Medulla oblongata (tissue), 1 donor: Measurements from ENCODE around the gene MICU2.

Experiments used
- DNase-seq: peaks from one replicate; pipeline ENCODE4 v3.0.0-alpha.2; 2015; ENCODE audit errors: extremely low spot score

MICU2 gene

GRCh38 chr13:21483748-21484147, 120.2 kb downstream of the MICU2 start:
- DNase-seq, result no peak

- DNase-seq, result no peak
These were observed 122.6 kb downstream of the MICU2 start for GRCh38 chr13:21481359-21481758.

DNA sequence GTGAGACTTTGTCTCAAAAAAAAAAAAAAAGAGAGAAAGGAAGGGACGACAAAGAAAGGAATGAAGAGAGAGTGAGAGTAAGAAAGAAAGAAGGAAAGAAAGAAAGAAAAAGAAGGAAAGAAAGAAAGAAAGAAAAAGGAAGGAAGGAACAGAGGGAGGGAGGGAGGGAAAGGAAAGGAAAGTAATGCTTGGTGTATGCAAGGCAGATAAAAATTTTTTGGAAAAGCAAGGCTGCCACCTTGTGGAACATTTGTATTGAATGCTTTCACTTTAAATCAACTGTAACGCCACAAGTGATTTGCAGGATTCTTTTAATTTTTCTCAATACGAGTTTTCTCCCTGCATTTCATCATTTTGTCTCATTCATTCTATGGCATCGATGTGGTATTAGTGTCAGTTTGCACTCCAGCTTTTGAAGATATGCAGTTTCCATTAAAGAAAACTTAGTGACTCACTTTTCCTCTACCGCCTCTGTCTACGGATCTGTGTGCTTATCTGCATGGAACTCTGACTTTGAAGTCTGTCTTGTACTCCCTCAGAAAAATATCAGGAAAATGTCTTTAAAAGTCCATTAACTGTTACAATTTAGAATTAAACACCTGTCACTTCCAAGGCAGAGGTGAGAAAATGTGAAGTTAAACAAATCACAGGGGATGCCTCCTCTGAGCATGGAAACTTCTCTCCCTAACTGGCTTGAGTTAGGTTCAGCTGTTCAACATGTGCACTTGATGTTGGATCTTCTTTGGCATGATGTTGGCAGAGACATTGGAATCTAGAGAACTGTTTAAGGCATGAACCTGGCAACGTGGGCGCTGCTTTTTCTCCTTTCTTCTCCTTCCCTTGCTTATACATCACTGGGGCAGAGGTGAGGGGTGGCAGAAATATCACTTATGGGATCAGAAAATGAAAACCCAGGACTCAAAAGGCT, 124.8 kb downstream of the MICU2 start:
- DNase-seq, result peak; percentile 93

DNA sequence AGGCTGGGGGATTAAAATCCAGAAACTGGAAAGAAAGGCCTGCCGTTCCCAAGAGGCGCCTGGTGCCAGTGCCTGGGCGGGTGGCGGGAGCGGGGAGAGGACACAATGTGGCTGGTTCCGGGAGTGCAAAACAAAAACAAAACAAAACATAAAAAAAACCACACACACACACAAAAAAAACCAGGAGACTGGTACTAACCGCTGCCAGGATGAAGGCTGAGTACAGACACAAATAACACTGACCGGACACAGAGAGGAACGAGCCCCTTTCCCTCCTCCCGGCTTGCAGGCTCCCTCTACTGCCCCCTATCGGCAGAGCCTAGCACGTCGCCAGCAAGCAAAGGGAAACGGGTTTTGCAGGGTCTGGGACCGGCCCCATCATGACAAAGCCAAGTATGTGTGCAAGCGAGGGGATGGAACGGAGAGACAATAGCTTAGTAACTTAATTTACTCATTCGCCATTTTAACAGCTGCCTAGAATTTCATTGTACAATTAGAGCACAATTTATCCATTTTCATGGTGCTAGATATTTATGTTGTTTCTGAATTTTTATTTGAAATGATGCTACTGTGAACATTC, 127.0 kb downstream of the MICU2 start:
- peak; percentile 96 for DNase-seq

- no peak for DNase-seq
These were observed 128.9 kb downstream of the MICU2 start for GRCh38 chr13:21475115-21475514.

- no peak for DNase-seq
These were observed 133.2 kb downstream of the MICU2 start for GRCh38 chr13:21470785-21471184.

GRCh38 chr13:21466527-21466926, 137.4 kb downstream of the MICU2 start:
- DNase-seq, result no peak

GRCh38 chr13:21465710-21466160, 138.2 kb downstream of the MICU2 start:
- DNase-seq, result no peak

DNA sequence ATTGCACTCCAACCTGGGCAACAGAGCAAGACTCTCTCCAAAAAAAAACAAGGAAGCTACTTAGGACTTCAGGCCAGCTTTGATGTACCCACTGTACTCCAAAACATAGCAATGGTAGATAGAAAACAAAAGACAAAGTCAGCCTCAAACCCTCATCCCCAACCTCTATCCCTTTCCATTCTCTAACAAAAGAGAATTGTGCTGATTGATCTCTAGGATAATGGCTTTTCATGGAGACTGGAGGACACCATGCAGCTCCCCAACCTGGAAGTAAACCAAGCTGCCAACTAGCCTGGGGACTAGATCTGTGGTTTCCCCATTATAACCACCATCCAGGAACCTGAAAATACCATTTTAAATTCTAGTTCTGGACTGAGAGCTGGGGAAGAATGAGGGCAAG, 140.5 kb downstream of the MICU2 start:
- DNase-seq, result peak; percentile 57

GRCh38 chr13:21461131-21461530, 142.8 kb downstream of the MICU2 start:
- no peak for DNase-seq

DNA sequence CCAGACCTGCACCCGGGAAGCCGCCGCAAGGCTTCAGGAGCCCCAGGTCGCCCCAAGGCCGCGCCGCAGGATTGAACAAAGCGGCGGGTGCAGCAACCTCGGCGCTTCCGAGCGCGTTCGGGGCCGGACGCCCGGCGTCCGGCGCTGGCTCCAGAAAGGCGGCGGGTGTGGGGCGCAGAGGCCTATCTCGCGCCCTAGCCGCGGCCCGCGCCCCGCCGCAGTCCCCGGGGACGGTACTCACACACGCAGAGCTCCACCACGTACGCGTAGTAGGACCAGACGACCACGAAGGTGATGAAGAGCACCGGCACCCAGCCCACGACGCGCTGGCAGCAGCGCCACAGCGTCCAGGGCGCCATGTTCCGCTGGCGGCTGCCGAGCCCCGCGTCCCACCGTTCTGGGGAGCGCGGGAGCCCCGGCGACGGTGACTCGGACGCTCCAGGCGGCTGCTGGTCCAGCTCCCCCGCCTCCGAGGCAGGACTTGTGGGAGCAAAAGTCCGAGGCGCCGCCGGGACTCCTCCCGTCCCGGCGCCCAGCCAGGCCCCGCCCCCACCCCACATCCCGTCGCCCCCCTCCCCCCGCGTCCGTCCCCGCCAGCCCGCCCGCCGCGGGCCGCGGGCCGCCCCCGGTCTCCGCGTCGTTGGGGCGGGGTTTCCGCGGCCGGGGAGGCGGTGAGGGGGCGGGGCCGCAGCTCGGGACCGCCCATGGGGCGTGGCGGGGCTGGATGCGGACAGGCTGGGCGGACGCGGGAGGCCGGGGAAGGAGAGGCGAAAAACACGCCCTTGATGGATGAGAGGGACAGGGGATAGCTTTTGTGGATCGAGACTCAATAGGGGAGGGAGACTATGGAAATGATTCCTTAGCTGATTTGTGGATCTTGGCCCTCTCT, 144.9 kb downstream of the MICU2 start, which contains the start of gene ZDHHC20:
ZDHHC20 (minus strand) TSS at position 491 of the 889 bp plus-strand sequence; CDS start at position 359, 132 bp downstream.
- peak; percentile 92 for DNase-seq

DNA sequence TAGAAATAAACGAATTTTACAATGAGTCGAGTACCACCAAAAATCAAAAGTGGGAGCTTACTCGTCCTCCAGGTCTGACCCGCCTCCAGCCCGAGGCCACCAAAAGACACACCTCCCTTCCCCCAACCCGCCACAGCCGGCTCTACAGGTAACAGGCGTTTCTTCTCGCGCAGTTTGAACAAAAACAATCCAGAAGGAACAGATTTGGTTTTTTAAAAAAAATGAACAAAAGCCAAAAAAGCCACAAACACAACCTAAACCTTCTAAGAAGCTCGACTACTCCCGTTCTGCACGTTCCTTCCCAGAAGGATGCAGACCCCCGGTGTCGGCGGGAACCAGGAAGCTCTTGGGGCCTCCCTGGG, 145.5 kb downstream of the MICU2 start:
- DNase-seq, result no peak

DNA sequence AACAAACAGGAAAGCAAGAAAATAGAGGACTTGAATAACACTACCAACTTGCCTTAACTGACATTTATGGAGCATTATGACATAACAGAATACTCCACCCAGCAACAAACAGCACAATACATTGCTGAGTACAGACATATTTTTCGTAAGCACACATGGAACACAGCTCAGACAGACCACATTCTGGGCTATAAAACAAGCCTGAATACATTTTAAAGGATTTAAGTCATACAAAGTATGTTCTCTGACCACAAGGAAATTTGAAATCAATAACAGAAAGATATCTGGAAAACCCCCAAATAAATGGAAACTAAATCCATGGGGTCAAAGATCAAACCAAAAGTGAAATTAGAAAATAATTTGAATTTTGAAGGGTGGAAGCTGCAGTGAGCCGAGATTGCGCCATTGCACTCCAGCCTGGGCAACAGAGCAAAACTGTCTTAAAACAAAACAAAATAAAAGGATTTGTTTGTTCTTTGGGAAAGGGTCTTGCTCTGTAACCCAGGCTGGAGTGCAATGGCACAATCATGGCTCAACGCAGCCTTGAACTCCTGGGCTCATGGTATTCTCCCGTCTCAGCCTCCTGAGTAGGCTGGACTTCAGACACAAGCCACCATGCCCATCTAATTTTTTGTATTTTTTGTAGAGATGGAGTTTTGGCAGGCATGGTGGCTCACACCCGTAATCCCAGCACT, 150.4 kb downstream of the MICU2 start:
- no peak for DNase-seq

DNA sequence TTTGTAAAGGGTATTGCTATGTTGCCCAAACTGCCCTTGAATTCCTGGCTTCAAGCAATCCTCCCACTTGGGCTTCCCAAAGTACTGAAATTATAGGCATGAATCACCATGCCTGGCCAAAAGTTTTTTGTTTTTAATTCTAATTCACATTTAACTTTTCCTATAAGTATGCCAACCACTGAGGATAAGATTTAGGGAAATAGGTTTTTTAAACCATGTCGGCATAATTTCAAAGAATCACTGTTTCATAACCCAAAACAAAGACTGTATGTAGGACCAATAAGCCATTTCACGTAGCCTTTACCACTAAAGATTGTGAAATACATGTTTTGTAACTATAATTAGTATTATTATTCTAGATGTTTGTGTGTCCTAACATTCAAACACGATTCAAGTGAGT, 153.0 kb downstream of the MICU2 start:
- DNase-seq, result no peak

DNA sequence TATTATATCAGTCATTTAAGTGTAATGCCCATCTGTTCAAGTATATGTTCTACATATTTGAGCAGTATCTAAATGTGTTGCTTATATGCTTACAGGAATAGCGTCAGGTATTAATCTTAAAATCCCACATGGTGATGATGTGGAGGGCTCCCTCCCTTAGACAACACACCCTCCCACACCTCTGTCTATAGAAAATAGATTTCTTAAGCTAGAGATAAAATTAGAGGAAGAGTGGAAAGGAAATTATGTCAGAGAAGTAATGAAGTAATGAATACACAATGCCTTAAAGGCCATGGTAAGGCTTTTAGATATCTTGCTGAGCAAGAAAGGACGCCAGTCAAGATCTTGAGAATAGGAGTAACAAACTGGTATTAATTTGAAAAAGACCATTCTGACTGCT, 157.3 kb downstream of the MICU2 start:
- DNase-seq, result no peak

GRCh38 chr13:21445759-21446158, 158.2 kb downstream of the MICU2 start:
- no peak for DNase-seq

GRCh38 chr13:21443171-21443570, 160.8 kb downstream of the MICU2 start:
- no peak for DNase-seq
